HG03066 (cell line): ENCODE measurements around the gene IGF2.
"Not testable (repeated sequence)": the region's sequence is repeated elsewhere in the genome, so short reads cannot be mapped to it uniquely, and the experiment has no call there.

Source experiments
- ATAC-seq: cut with Tn5 transposase; IDR thresholded peaks from one replicate; pipeline ENCODE4 v1.9.1; 2021; ENCODE audit warnings: low read depth; ENCODE audit not compliant: unreplicated experiment

The IGF2 gene, protein sequence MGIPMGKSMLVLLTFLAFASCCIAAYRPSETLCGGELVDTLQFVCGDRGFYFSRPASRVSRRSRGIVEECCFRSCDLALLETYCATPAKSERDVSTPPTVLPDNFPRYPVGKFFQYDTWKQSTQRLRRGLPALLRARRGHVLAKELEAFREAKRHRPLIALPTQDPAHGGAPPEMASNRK

DNA sequence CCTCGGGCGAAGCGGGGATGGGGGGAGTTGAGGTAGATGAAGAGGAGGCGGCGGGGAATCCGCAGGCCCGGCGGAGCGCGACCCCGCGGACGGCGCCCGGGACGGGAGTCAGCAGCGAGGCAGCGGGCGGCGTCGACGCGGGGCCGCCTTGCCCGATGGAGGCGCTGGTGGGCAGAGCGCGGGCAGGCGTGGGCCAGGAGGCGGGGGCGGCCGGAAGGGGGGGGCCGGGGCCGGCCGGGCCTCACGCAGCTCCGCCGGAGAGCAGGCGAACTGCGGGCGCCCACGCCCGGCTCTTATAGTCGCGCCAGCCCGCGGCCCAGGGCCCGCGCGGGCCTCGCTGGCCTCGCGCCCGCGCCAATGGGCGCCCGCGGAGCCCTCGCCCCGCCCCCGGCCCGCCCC, at the start of gene IGF2:
Gene IGF2, minus strand, starts transcription at position 267 of the 399 bp plus-strand sequence. CDS start 3,866 bp downstream, outside the sequence.
- no peak for ATAC-seq

DNA sequence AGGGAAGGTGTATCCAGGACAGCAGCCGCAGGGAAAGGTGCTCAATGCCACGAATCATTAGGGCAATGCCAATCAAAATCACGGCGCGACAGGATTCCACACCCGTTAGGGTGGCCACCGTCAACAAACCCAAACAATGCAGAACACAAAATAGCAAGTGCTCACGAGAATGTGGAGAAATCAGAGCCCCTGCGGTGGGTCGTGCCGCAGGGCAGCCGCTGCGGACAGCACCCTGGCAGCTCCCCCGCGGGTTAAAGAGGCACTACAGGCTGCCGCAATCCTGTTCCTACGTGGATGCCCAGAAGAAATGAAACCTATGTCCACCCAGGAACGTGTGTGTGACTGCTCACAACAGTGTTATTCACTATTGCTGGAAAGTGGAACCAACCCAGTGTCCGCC, 49.6 kb upstream of the IGF2 start:
- ATAC-seq: no peak

DNA sequence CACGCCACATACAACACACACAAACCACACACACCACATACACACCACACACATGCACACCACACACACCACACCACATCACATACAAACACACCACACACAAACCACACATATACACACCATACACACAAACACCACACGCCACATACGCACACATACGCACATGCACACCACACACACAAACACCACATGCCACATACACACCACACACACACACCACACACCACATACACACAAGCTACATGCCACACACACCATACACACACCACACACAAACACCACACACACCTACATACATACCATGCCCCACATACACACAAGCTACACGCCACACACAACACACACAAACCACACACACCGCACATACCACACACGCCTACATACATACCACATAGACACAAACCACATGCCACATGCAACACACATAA, 48.1 kb upstream of the IGF2 start:
- no peak for ATAC-seq

DNA sequence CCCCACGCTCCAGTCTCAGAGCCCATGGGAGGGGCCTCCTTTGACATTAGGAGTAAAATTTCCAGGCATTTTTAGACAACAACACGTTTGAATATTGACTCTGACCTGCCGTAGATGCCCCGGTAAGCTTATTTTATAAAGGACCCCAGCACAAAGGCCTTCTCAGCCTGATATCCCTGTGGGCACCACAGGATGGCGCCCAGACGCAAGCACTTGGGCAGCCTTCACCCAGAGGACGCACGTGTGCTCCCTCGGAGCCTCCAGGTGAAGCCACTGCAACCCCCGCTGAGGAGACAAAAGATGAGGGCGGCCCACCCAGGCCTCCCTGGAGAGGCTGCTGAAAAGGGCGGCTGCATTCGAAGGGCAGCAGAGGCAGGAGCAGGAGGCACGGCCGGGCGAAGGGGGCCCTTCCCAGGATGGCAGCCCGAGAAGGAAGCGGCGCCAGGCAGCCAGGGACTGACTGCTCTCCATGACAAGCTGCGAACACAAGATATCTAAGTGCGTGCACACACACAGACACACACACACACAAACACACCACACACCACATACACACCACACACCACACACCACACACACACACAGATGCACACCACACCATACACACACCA, 47.6 kb upstream of the IGF2 start:
- no peak for ATAC-seq

DNA sequence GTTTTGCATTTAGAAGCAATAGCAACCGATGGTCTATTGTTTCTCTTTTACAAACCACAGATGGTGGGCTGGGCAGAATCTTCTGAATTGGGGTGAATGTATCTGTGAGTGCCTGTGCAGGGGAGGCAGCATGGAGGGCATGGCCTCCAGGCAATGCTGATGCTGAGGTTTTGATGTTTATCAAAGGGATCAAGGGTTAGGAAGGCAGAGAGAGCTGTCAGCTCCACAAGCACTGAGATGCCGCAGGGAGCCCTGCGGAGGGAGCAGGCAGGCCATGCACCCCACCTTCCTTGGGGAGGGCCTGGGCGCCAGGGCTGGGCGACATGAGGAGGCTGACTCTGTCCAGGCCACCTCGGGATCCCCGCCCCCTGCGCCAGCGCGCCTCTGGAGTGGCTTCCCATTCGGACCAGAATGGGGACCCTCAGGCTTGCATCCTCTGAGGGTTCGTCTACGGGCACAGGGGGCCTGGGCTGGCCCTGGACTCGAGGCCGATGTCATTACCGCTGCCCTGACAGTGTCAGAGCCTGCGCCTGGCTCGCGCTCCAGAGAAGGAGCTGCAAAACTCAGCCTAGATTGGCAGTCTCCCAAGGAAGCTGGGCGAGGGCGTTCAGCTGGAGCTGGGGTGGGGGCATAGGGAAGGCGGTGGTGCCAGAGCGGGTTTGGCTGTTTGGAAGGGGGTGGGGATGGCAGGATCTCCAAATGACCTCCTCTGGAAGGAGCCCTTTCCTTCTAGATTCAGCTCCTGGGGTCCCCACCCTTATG, 46.3 kb upstream of the IGF2 start:
- ATAC-seq: no peak

DNA sequence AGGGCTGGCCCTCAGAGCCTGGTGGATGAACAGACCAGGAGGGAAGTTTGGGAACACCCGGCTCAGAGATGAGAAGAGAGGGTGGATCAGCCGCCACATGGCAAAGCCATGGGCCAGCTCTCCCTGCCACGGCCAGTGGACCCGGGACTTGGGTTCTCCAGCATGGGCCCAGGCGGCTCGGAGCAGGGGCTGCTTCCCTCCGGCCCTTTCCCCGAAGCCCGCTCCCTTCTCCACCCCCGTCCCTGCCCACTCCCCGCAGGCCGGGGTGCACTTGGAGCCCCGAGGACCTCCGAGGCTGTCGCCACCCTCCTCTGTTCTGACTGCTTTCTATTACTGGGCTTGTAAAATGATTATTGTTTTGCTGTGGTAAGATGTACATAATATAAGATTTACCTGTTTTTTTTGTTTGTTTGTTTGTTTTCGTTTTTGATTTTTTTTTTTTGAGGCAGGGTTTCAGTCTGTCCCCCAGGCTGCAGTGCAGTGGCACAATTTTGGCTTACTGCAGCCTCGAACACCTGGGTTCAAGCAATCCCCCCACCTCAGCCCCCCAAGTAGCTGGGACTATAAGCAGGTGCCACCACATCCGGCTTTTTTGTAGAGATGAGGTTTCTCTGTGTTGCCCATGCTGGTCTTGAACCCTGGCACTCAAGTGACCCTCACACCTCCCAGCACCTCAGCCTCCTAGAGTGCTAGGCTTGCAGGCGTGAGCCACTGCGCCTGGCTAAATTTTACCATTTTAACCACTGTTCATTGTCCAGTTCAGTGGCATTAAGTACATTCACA, 43.7 kb upstream of the IGF2 start:
- no peak for ATAC-seq

DNA sequence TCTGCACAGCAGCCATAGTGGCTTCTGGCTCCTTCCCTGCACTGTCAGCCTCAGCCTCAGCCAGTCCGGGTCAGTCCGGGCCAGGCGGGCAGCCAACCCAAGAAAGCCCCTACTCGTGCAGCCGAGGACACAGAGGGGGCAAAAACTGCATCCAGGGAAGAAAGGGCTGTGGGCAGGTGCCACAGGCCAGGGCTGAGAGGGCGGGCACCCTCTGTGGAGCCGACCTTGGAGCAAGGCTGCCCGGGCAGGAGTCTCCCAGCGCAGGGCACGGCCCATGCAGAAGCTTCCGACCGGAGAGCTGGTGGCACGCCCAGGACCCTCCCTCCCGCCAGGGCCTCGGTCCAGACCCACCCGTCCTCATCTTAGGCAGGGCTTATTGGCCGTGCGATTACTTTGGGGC, 42.9 kb upstream of the IGF2 start:
- ATAC-seq: no peak

DNA sequence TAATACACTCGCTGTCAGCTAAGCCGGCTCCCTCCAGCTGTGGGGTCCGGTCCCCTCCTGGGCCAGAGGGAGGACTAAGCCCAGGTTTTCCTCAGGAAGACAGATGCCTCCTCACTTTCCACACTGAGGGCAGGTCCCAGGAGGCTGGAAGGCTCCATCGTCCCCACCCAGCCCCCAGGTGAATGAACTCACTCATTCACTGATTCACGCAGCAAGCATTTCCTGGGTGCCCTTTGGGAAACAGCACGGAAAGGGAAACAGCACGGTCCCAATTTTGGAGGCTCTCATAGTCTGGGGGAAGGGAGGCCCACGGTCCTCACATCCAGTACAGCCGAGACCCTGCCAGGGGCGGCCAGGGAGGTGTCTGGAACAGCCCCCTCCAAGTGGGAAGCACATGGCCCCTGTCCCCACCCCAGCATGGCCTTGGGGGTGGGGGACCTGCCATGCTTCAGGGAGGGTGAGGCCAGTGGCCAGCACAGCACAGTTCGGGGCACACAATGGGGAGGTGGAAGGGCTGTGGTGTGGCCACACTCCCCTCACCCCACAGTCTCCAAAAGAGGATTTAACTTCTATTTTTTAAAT, 41.7 kb upstream of the IGF2 start:
- no peak for ATAC-seq

DNA sequence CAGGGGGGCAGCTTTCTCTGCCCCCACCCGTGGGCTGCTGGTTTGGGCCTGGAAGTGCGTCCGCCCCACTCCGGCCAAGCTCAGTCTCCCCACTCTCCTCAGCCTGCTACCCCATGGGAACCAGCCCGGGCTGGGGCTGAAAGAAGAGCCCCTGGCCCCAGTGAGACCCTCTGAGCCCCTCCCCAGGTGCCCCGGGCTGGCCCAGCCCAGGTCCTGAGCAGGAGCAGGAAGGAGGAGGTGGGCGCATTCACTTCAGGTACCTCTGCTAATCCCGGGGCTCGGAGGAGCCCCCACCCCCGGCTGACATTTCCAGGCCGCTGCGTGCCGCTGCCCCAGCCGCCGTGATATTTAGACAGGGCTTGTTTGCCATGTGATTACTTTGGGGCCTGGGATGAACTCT, 41.2 kb upstream of the IGF2 start:
- no peak for ATAC-seq

DNA sequence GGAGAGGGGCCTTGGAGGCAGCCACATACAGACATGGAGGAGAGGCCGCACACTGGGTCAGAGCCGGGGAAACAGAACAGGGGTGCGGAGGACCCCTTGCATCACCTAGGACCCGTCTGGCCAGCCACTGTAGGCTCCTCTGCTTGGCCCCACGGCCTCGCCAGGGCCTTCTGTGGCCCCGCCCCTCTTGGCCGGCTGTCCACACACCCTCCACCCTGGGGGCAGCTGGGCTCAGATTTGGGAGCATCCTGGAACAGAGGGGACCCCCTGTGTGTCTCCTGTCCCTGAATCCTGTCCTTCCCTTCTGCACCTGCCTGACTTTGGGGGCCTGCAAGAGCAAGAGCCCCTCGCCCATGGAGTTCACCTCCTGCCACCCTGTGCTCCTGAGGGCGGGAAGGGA, 40.3 kb upstream of the IGF2 start:
- no peak for ATAC-seq

DNA sequence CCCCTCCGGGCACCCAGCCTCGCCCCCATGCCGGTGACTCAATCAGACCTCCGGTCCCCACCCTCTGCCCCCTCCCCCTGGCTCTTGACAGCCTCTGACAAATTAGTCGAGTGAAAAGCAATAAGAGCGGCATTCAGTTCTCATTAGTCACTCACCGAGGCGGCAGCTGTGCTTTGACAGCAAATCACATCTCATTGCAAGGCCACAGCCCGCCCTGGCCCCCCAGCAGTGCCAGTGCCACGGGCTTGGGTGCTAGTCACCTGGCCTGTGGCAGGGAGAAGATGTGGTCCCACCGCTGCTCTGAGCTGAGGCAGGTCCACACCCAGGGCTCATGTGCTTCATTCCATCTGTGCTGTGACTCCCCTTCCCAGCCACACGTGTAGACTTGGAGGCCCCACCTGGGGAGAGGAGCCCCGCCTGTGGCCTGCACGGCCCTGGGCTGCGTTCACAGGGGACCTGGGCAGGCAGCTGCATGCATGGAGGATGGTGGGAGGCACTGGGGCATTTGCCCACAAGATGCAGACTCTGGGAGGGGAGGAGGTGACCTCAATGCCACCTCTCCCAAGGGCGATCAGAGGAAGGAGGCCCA, 39.8 kb upstream of the IGF2 start:
- no peak for ATAC-seq

DNA sequence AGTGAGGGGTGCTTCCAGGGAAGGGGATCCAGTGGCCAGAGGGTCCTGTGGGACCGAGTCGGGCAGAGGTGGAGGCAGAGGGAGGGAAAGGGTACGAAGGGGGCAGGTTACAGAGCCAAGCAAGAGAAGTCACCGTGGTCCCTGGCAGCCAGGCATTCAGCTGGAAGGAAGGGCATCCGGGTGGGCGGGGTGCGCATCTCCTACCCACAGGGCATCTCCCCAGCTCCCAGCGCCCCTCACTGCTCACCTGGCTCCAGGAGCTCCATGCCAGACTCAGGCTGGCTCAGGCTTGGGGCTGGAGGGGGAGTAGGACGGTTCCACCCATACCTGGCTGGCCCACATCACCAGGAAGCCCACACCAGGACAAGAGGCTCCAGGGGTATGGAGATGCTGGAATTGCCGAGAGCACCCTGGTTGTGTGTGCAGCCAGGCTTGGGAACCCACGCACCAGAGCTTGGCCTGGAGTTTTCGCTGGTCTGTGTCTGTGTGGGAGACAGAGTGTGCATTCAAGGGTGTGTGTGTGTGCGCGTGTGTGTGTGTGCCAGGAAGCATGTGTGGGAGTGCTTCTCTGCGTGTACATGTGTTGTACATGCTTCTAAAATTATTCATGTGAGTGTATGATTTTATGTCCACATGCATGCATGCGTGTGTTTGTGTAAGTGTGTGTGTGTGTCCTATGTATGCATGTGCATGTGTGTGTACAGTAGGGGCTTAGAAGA, 39.0 kb upstream of the IGF2 start:
- ATAC-seq: not testable (repeated sequence)

DNA sequence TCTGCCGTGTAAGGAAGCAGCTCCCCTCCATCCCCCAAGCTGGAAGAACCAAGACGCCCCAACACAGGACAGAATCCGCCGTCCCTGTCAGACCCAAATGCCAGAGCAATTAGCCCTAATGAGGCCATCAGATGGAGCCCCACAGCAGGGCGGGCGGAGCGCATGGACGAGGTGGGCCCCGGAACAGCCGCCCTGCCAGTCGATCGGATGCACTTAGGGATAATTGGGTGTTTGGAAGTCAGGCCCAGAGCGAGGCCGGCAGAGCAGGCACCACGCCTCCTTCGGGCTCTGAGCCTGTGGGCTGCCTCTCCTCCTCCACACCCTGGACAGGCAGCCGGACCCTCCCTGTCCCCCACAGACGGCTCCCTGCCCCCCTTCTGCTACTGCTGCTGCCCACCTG, 37.9 kb upstream of the IGF2 start:
- no peak for ATAC-seq

DNA sequence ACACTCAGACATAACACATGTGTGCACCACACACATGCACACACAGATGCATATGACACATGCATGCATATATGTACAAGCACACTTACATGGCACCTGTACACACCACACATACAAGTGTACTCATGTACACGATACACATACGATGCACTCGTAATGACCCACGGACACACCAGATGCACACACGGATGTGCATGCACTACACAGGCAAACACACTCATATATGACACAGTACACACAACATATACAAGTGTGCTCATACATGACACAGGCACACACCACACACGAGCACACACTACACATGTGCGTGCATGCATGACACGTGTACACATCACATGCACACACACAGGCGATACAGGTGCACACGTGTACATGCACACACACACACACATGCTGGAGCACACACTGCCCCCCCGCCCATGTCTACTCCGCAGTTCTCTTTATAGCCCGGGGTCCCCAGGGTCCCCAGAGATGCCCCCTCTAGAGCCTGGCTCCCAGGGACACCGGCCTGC, 37.3 kb upstream of the IGF2 start:
- no peak for ATAC-seq

DNA sequence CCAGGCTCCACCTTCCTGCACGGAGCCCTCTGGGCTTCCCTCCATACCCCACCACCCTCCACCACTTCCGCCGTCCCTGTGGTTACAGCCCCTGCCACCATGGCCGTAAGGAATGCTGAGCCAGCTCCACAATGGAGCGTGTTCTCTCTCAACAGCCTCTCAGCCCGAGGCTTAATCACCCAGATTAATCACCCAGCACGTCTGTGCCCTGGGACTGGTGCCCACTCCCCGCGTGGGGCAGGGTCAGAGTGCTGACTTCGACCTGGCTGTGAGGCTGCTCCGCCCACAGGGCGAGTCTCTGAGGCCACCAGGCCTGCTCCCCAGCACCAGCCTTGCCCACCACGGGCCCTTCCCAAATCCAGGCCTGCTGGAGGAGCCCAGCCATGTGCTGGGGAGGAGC, 36.5 kb upstream of the IGF2 start:
- ATAC-seq: no peak

DNA sequence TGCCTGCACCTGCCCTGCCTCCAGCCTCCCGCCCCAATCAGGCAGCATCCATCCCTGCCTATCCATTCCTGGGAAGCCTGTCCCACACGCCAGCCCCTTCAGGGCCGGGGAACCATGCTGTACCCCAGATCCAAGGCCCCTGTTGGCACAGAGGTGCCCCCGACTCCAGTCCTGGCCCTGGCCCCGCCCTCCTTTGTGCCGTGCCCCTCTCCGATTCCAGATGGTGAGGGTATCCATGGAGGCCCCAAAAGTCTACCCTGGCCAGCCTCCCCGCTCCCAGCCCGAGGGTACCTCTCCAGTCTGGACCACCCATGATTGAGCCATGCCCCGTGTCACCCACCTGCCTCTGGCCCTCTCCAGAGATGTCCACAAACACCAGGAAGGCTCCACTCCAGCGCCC, 35.2 kb upstream of the IGF2 start:
- no peak for ATAC-seq

DNA sequence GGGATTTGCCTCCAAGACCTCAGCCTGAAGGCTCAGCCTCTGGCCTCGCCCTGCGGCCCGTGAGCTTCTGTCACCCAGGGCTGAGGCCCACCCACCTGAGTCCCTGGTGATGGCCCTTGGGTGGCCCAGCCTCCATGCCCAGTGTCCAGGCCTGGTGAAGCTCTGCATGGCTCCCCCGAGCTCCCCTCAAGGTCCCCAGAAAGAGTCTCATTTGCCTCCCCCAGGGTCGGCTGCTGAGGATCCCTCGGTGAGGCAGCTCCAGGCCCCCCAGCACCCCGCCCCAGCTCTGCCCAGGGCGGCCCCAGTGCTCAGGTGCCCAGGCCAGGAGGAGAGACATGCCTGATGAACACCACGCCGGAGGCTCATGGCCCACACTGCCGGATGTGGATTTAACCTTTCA, 34.6 kb upstream of the IGF2 start:
- no peak for ATAC-seq

DNA sequence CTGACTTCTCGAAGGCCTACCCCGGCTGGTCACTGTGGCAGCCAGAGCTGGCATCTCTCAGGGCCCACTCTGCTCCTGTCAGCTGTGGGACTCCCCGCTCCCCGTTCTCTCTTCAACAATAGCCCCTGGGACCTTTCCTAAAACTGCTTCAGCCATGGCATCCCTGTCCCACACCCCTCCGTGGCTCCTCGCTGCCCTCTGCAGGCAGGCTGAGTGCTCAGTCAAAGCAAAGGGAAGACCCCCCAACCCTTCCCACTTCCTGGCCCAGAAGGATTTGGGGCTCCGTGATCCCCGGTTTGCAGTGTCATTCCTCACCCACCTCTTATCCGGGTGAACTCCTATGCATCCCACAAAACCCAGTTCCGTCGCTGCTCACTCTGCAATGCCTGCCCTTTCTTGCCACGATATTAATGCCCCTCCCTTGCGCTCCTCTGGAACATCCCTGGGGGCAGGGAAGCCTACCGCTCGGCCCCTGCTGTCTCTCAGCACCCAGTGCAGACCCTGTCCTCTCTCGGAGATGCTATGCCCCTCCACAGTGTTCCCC, 34.0 kb upstream of the IGF2 start:
- ATAC-seq: no peak

DNA sequence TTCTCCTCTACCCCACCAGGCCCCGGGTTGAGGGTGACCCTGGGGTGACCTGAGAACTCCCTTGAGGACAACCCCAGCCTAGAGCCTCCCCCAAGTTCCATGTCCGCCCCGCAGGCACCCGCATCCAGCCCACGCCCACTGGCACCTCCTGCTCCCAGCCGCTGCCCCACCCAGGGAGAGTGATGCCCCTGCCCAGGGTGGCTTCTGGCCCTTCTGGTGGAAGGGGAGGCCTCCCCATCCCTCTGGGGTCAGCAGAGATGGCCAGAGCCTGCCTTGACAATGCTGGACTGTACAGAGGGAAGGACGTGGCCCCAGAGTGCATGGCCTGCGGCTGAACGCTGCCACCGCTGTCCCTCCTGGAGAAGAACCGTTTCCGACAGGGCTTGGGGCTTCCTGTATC, 33.5 kb upstream of the IGF2 start:
- no peak for ATAC-seq
